Endothelial cell of umbilical vein (primary cell): ENCODE results near the gene KCNH1. TPM values are rescaled to one million over a fixed set of nuclear protein-coding genes. Genes with fewer than 3 reads are reported as not detected.

ENCODE experiments used
- BruUV-seq: library from RNA; stranded (reverse); fragments of 400-500 nt; replicated peaks from 2 replicates; lab custom pipeline; 2021; lab: Mats Ljungman, UMichigan
- CTCF ChIA-PET: fragments of 300-600, 350-600 bp; sonication (Branson Sonifier 250); formaldehyde crosslinking; loops from one replicate; lab custom pipeline; 2021; ENCODE audit warnings: antibody characterized with exemption, inconsistent platforms; lab: Charles Lee
- POLR2A ChIA-PET: fragments of 300-600, 350-600 bp; sonication (Branson Sonifier 250); formaldehyde crosslinking; loops from one replicate; lab custom pipeline; 2021; ENCODE audit warnings: antibody characterized with exemption, inconsistent platforms; lab: Charles Lee
- DNase-seq: peaks from one replicate; pipeline ENCODE4 v3.0.0-alpha.2; 2011; ENCODE audit warnings: low read depth, low spot score
- FAIRE-seq: peaks from 2 replicates; lab custom pipeline; 2011; peaks lifted over from hg19 to GRCh38; lab: Jason Lieb, UNC
- H2AFZ ChIP-seq: 2 replicates; pipeline ENCODE4 v1.6.0; 2012; ENCODE audit warnings: low read depth, low read length, control low read depth, inconsistent platforms
- H3K27ac ChIP-seq: 2 replicates; pipeline ENCODE4 v1.5.1; 2011; ENCODE audit warnings: low read depth, mild to moderate bottlenecking, control low read depth, low read length, moderate library complexity; ENCODE audit not compliant: insufficient read depth
- H3K27me3 ChIP-seq, 2 experiments: 2 replicates each; pipeline versions ENCODE4 v1.6.0 to v1.6.1; 2011; ENCODE audit warnings: low read length in 2 of 2, mixed read lengths in 1 of 2; ENCODE audit not compliant: control insufficient read depth in 2 of 2, insufficient read depth in 2 of 2
- H3K36me3 ChIP-seq, 2 experiments: 2 replicates in 1 of 2; 3 replicates in 1 of 2; pipeline ENCODE4 v1.5.1; 2011; ENCODE audit warnings: low read length in 2 of 2, mild to moderate bottlenecking in 1 of 2, moderate library complexity in 1 of 2; ENCODE audit not compliant: control insufficient read depth in 2 of 2, insufficient read depth in 2 of 2; ENCODE audit errors: extremely low read depth in 1 of 2
- H3K4me1 ChIP-seq: 3 replicates; pipeline ENCODE4 v1.5.1; 2011; ENCODE audit warnings: mild to moderate bottlenecking, low read length; ENCODE audit not compliant: control insufficient read depth, insufficient read depth; ENCODE audit errors: extremely low read depth
- H3K4me2 ChIP-seq: 2 replicates; pipeline ENCODE4 v1.6.1; 2011; ENCODE audit warnings: low read length, control low read depth, mixed read lengths; ENCODE audit not compliant: insufficient read depth
- H3K4me3 ChIP-seq, 3 experiments: fragments of 200-600 bp in 1 of 3; sonication (generic), shearing (Covaris generic) in 1 of 3; replicated peaks in 1 of 3; 2 replicates each; pipeline ENCODE4 v1.5.1; 2011 to 2016; ENCODE audit warnings: control low read depth in 3 of 3, low read length in 3 of 3, mild to moderate bottlenecking in 2 of 3, inconsistent platforms in 1 of 3, low read depth in 1 of 3, moderate library complexity in 1 of 3; ENCODE audit not compliant: insufficient read depth in 1 of 3
- H3K79me2 ChIP-seq: 2 replicates; pipeline ENCODE4 v1.6.0; 2012; ENCODE audit warnings: low read length, inconsistent platforms; ENCODE audit not compliant: control insufficient read depth, insufficient read depth
- H3K9ac ChIP-seq: replicated peaks from 2 replicates; pipeline ENCODE3; 2011; ENCODE audit warnings: low read length, control low read depth; ENCODE audit not compliant: insufficient read depth; ENCODE audit errors: extremely low read depth
- H3K9me1 ChIP-seq: replicated peaks from 3 replicates; pipeline ENCODE4 v1.6.0; 2011; ENCODE audit warnings: mild to moderate bottlenecking, low read length; ENCODE audit not compliant: control insufficient read depth, insufficient read depth; ENCODE audit errors: extremely low read depth
- H3K9me3 ChIP-seq: replicated peaks from 2 replicates; pipeline ENCODE4 v1.5.1; 2012; ENCODE audit warnings: low read length, inconsistent platforms; ENCODE audit not compliant: control insufficient read depth, insufficient read depth
- H4K20me1 ChIP-seq: replicated peaks from 2 replicates; pipeline ENCODE3; 2011; ENCODE audit warnings: mild to moderate bottlenecking, low read length; ENCODE audit not compliant: control insufficient read depth, insufficient read depth; ENCODE audit errors: extremely low read depth
- CTCF ChIP-seq, 2 donors: IDR thresholded peaks; 1 replicate in 1 of 2; 2 replicates in 1 of 2; pipeline ENCODE4 v1.5.1; 2011; ENCODE audit warnings: low read length in 2 of 2, mild to moderate bottlenecking in 2 of 2, moderate library complexity in 2 of 2, control low read depth in 1 of 2, inconsistent platforms in 1 of 2, low read depth in 1 of 2; ENCODE audit not compliant: insufficient read depth in 1 of 2; ENCODE audit errors: extremely low read depth in 1 of 2
- EZH2 ChIP-seq: IDR thresholded peaks from 2 replicates; pipeline ENCODE4 v1.6.1; 2012; ENCODE audit warnings: borderline replicate concordance, low read depth, mild to moderate bottlenecking, moderate library complexity, low read length, inconsistent platforms; ENCODE audit not compliant: severe bottlenecking
- FOS ChIP-seq: IDR thresholded peaks from 2 replicates; pipeline ENCODE4 v1.6.1; 2011; ENCODE audit warnings: mild to moderate bottlenecking, low read length, moderate library complexity, borderline replicate concordance; ENCODE audit not compliant: insufficient read depth
- GATA2 ChIP-seq: IDR thresholded peaks from 2 replicates; pipeline ENCODE4 v1.7.0; 2011; ENCODE audit warnings: low read depth, mild to moderate bottlenecking, moderate library complexity, mixed read lengths, low read length; ENCODE audit not compliant: insufficient read length, insufficient read depth
- JUN ChIP-seq: IDR thresholded peaks from 2 replicates; pipeline ENCODE4 v1.6.1; 2011; ENCODE audit warnings: borderline replicate concordance, low read depth; ENCODE audit not compliant: insufficient read length, insufficient read depth
- MYC ChIP-seq: IDR thresholded peaks from one replicate; pipeline ENCODE4 v1.6.1; 2011; ENCODE audit warnings: mild to moderate bottlenecking, low read depth, low read length
- POLR2A ChIP-seq: IDR thresholded peaks from 2 replicates; pipeline ENCODE4 v1.6.1; 2012; ENCODE audit warnings: low read depth, mild to moderate bottlenecking, control low read depth, low read length
- POLR2AphosphoS5 ChIP-seq: IDR thresholded peaks from 2 replicates; pipeline ENCODE4 v1.6.1; 2012; ENCODE audit warnings: low read depth, mild to moderate bottlenecking, control low read depth, low read length, moderate library complexity; ENCODE audit not compliant: insufficient read depth
- dilution Hi-C: fragments of 300-500 bp; cut with MboI; formaldehyde crosslinking; loops from one replicate; pipeline ENCODE4 v1.15.0; 2019; ENCODE audit warnings: low sequenced_read_pairs; ENCODE audit not compliant: extremely low pct_ligation_motif_present
- intact Hi-C: fragments of 100-400 bp; cut with micrococcal nuclease; formaldehyde crosslinking; loops from one replicate; pipeline ENCODE4 v1.10.0; 2022
- polyA plus RNA-seq, 4 experiments: library from polyadenylated mRNA; depleted of rRNA in 3 of 4; stranded (reverse) in 3 of 4; unstranded in 1 of 4; fragments of >200 nt; gene quantifications; 2 replicates each; pipeline versions ENCODE4 v1.2.1 to v1.2.3, GENCODE V29; 2011 to 2012; ENCODE audit warnings: missing spikeins in 1 of 4
- total RNA-seq: library from RNA; stranded (reverse); gene quantifications from 2 replicates; pipeline ENCODE4 v1.2.3, GENCODE V29; 2021
- TF ChIP-seq, protein P1 (sequence below): IDR thresholded peaks from 2 replicates; pipeline ENCODE4 v1.6.1; 2011; ENCODE audit not compliant: insufficient read depth, insufficient read length

Gene KCNH1
- total and polyA plus RNA-seq, 2 donors (not counting 3 experiments of a cell fraction or from before 2014, with no cell fraction given): not detected

- Histone ChIP-seq H3K79me2 (no peaks in the 10 kb centered on the region), H3K36me3 (no peaks in the 10 kb centered on the region), H2AFZ (no peak overlapping the region), H3K9me3 (peaks cover 5% of the 10 kb centered on the region), H3K9me1 (no peaks in the 10 kb centered on the region), H3K27me3 (no peaks in the 10 kb centered on the region), H3K4me3 (no peak overlapping the region), H3K4me1 (no peaks in the 10 kb centered on the region), H4K20me1 (no peaks in the 10 kb centered on the region), H3K27ac (no peak overlapping the region), H3K4me2 (no peak overlapping the region), H3K9ac (no peak overlapping the region)
- intact Hi-C loops (no loop called here), dilution Hi-C loops (no loop called here)
- ChIA-PET POLR2A (no interaction called here), CTCF (no interaction called here)
- BruUV-seq: no TSS peak
- no peak for DNase-seq
- no peak for FAIRE-seq
- TF ChIP-seq JUN: no peak
- no peak for TF ChIP-seq POLR2A
- TF ChIP-seq EZH2: no peak
- TF ChIP-seq CTCF (IDR thresholded peaks at IDR 0.05; ENCODE audit: extremely low read depth in 1 of 2, insufficient read depth in 1 of 2, low read depth in 1 of 2, low read length in 2 of 2): no peak
- TF ChIP-seq MYC: no peak
- no peak for TF ChIP-seq FOS
- TF ChIP-seq, protein P1, sequence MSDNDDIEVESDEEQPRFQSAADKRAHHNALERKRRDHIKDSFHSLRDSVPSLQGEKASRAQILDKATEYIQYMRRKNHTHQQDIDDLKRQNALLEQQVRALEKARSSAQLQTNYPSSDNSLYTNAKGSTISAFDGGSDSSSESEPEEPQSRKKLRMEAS: no peak
- TF ChIP-seq GATA2: no peak
- no peak for TF ChIP-seq POLR2AphosphoS5
Measured at GRCh38 chr1:210920258-210920657, 213.7 kb downstream of the KCNH1 start.
